ENCODE results near the gene LHCGR.

- no peak for TF ChIP-seq ZBTB40 (IDR thresholded peaks at IDR 0.05)
- TF ChIP-seq ZBTB40 (CRISPR knock-in tag; IDR thresholded peaks at IDR 0.05) = no peak
- TF ChIP-seq CTCF (CRISPR knock-in tag; IDR thresholded peaks at IDR 0.05) = no peak
- TF ChIP-seq YY1 (IDR thresholded peaks at IDR 0.05; ENCODE audit: insufficient read depth, insufficient replicate concordance, low read depth, low read length) = no peak
- no peak for TF ChIP-seq PPARG (CRISPR knock-in tag; conservative IDR thresholded peaks at IDR 0.05)
- TF ChIP-seq SP1 (IDR thresholded peaks at IDR 0.05) = no peak
- TF ChIP-seq SP1 (CRISPR knock-in tag; IDR thresholded peaks at IDR 0.05) = no peak
- no peak for TF ChIP-seq ZFP1 (CRISPR knock-in tag; IDR thresholded peaks at IDR 0.05)
- TF ChIP-seq POLR2AphosphoS5 (IDR thresholded peaks at IDR 0.05; ENCODE audit: low read depth, low read length) = no peak
- TF ChIP-seq ADNP (CRISPR knock-in tag; IDR thresholded peaks at IDR 0.05) = no peak
- no peak for TF ChIP-seq YEATS4 (CRISPR knock-in tag; IDR thresholded peaks at IDR 0.05; ENCODE audit: borderline replicate concordance)
- no peak for TF ChIP-seq PBX3 (CRISPR knock-in tag; IDR thresholded peaks at IDR 0.05; ENCODE audit: borderline replicate concordance)
These were observed 18.7 kb upstream of the LHCGR start for GRCh38 chr2:48774251-48774650.

All from HepG2 (cell line).